ENCODE measurements around the gene ADAMTS8. TPM values are rescaled to one million over a fixed set of nuclear protein-coding genes. Genes with fewer than 3 reads are reported as not detected.

The ADAMTS8 gene
- total RNA-seq, 1 donor from 2014 or later: 39.1 TPM

DNA sequence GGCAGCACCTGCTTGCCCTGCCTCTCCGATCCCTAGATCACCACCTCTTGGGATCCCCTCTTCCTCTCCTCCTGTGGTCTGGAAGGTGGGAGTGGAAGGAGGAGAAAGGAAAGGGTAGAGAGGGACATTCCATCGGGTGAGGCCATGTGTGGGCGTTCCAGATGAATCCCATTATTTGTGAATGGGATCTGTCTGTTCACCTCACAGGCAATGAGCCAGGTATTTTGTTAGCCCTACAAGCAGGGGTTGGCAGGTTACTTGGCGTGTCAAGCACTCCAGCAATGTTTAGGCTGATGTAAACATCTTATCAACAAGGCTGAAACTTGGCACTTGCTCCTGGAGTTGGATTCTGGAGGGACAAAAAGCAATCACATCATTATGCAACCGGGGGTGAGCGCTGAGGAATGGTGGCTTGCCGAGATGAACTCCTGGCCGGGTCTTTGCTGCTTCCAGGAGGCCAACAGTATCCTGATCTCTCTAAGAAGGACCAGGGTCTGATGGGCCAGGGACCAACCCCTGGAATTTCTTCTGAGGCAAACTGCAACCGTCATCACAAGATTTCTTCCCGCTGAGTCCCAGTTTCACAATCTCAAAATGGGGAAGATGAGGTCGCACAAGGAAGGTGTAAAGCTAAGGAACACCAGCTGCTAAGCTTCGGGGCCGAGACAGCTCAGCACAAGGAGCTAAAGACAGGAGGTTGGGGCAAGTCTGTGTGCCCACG, 7.8 kb downstream of the ADAMTS8 start:
- intact Hi-C loops (cut with DNase I): loop anchor here (10.0 kb wide), 1 partner anchor 206 kb away; no protein-coding TSS in a partner anchor
- no peak overlapping the region for H3K4me3 ChIP-seq
- no peak for DNase-seq
- ATAC-seq: peak; percentile 54
- peaks cover 20% of the 10 kb centered on the region for H3K4me1 ChIP-seq
- no peaks in the 10 kb centered on the region for H3K36me3 ChIP-seq
- TF ChIP-seq, protein P1, sequence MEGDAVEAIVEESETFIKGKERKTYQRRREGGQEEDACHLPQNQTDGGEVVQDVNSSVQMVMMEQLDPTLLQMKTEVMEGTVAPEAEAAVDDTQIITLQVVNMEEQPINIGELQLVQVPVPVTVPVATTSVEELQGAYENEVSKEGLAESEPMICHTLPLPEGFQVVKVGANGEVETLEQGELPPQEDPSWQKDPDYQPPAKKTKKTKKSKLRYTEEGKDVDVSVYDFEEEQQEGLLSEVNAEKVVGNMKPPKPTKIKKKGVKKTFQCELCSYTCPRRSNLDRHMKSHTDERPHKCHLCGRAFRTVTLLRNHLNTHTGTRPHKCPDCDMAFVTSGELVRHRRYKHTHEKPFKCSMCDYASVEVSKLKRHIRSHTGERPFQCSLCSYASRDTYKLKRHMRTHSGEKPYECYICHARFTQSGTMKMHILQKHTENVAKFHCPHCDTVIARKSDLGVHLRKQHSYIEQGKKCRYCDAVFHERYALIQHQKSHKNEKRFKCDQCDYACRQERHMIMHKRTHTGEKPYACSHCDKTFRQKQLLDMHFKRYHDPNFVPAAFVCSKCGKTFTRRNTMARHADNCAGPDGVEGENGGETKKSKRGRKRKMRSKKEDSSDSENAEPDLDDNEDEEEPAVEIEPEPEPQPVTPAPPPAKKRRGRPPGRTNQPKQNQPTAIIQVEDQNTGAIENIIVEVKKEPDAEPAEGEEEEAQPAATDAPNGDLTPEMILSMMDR (IDR thresholded peaks at IDR 0.05): no peak
- peaks cover 4% of the 10 kb centered on the region for H3K27me3 ChIP-seq
- H3K9me3 ChIP-seq: no peaks in the 10 kb centered on the region
- H3K27ac ChIP-seq: peak overlapping the region; percentile 77

DNA sequence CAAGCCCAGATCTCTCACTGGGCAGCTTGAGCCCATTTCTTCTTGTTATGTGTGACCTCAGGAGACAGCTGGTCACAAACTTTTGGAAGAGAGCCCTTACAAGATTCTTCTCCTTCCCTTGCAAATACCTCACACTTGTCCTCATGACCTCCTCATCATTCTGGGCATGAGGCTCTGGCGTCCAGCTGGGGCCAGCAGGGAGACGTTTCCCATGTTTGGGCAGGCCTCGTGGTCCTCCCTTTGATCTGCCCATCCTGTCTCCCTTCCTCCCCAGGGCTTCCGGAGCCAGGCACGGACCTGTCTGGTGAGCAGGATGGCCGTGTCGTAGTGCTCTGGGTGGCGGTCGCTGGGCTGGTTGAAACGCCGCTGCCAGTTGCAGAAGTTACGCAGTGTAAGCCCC, 9.7 kb downstream of the ADAMTS8 start:
- TF ChIP-seq, protein P1 (IDR thresholded peaks at IDR 0.05): no peak
- peaks cover 4% of the 10 kb centered on the region for H3K27me3 ChIP-seq
- ATAC-seq: peak; percentile 51
- DNase-seq: peak; percentile 66
- no peak overlapping the region for H3K4me3 ChIP-seq
- peaks cover 20% of the 10 kb centered on the region for H3K4me1 ChIP-seq
- intact Hi-C loops (cut with DNase I): no loop called here
- peak overlapping the region; percentile 72 for H3K27ac ChIP-seq
- no peaks in the 10 kb centered on the region for H3K36me3 ChIP-seq
- H3K9me3 ChIP-seq: no peaks in the 10 kb centered on the region

DNA sequence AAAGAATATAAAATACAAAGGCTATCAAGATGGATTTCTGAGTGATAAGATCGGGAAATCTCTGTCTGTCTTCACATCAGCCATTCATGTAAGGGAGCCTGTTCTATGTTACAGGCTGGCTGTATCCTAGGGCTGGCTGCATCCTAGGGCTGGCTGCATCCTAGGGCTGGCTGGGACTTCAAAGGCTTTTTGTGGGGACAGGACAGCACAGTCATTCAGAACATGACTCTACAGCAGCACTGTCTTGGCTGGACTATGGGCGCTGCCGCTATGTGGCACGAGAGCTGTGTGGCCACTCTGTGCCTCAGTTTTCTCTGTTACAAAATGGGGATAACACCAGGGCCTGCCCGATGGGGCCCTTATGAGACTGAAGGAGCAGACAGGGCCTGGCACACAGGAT, 10.2 kb downstream of the ADAMTS8 start:
- DNase-seq: no peak
- Histone ChIP-seq H3K4me3 (no peak overlapping the region), H3K27me3 (peaks cover 4% of the 10 kb centered on the region), H3K27ac (peak overlapping the region; percentile 72), H3K9me3 (no peaks in the 10 kb centered on the region), H3K36me3 (no peaks in the 10 kb centered on the region), H3K4me1 (peaks cover 20% of the 10 kb centered on the region)
- no peak for ATAC-seq
- intact Hi-C loops (cut with DNase I): no loop called here
- TF ChIP-seq, protein P1 (IDR thresholded peaks at IDR 0.05): no peak

DNA sequence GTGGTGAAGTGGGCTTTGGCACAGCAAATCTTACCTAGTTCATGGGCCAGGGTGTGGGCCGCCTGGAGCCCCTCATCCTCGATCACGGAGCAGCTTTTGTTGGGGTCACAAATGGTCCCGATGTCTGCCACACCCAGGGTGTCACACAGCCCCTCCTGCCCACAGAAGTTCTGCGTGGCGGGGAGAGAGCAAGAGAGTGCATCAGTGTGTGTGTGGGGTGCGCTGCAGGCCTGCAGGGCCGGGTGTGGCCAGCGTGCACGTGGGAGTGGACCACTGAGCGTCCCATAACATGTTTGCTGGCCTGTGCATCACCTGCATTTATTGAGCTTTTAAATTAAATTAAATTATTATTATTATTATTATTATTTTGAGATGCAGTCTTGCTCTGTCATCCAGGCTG, 11.5 kb downstream of the ADAMTS8 start:
- ATAC-seq (no peak), DNase-seq (no peak)
- TF ChIP-seq, protein P1 (IDR thresholded peaks at IDR 0.05): no peak
- Histone ChIP-seq H3K27me3 (peaks cover 4% of the 10 kb centered on the region), H3K27ac (no peak overlapping the region), H3K4me3 (no peak overlapping the region), H3K4me1 (peaks cover 20% of the 10 kb centered on the region), H3K36me3 (no peaks in the 10 kb centered on the region), H3K9me3 (no peaks in the 10 kb centered on the region)
- intact Hi-C loops (cut with DNase I): no loop called here

DNA sequence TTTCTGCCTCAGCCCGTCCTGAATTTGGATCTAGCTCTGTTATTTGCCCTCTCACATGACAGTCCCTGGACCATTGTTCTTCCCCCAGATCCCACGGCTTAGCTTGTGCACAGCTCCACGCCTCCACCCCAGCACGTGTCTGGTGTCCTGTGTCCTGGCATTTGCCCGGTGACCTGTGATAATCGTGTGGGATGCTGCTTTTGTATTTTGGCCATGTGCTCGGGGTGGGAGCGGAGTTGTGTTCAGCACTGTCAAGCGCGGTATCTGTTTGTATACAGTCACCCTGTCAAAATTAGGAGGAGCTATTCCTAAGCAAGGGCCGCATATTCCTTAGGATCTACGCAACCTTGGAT, 11.9 kb downstream of the ADAMTS8 start:
- intact Hi-C loops (cut with DNase I): no loop called here
- peaks cover 20% of the 10 kb centered on the region for H3K4me1 ChIP-seq
- H3K36me3 ChIP-seq: no peaks in the 10 kb centered on the region
- H3K9me3 ChIP-seq: no peaks in the 10 kb centered on the region
- peaks cover under 1% of the 10 kb centered on the region for H3K27me3 ChIP-seq
- TF ChIP-seq, protein P1 (IDR thresholded peaks at IDR 0.05): no peak
- no peak overlapping the region for H3K4me3 ChIP-seq
- DNase-seq: no peak
- H3K27ac ChIP-seq: no peak overlapping the region
- no peak for ATAC-seq
